Measurements from ENCODE around the gene FCHO2. TPM values are rescaled to one million over a fixed set of nuclear protein-coding genes. Genes with fewer than 3 reads are reported as not detected.

FCHO2 gene
- total RNA-seq, 6 experiments from 2014 or later, result 11.7 to 22.8 (median 14.8) TPM

DNA sequence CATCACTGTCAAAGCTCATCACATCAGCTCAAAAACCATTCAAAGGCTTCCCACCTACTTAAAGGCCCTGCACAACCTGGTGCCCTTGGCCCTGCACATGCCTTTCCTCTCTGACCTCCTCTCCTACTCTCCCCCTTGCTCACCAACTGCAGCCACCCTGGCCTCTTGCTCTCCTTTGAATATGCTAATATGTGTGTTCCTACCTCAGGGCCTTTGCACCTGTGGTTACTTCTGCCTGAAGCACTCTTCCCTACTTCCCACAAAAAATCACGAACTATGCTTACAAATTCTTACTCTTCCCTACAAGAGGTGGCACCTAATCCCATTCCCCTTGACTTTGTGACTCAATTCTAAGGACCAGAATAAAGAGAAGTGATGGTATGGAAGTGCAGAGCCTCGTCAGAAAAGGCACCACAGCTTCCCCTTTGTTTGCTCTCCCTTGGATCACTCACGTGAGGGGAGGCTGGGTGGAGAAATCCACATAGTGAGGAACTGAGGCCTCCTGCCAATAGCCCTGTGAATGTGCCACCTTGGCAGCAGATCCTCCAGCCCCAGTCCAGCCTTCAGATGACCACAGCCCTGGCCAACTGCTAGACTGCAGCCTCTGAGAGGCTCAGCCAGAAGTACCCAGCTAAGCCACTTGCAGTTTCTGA lies 161.4 kb downstream of the FCHO2 start:
- H3K9me3 ChIP-seq, result no peaks in the 10 kb centered on the region

DNA sequence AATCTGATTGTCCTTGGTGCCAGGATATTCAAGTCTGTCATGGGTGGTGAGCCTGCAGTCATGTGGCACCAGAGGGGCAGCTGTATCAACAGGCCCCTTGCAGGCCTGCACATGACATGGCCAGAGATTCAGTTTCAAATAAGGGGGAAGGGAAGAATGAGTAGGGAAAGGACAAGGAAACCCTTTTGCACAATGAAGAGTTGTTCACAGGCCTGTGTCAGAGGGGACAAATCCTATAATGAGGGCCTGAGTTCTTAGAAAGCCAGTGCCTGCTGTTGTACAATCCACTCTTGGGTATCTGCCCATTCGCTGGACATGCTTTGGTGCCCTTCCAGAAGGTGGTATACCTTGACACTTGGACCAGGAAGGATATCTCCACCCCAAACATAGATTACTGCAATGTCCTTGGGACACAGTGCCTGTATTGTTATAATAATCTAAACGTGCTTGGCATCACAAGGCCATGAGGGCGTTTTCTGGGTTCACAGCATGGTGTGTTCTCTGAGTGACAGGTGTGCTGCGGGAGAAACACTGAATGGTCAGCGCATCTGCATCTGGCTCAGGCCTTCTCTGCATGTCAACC lies 162.6 kb downstream of the FCHO2 start:
- Histone ChIP-seq H3K9me3 (no peaks in the 10 kb centered on the region), H3K4me3 (no peak overlapping the region), H3K4me1 (peaks cover 0 to 10% (median 5%) of the 10 kb centered on the region in 4 donors), H3K36me3 (no peaks in the 10 kb centered on the region), H3K27ac (peak overlapping the region in 1 of 3 donors; percentile 99), H3K27me3 (no peaks in the 10 kb centered on the region)
- TF ChIP-seq, protein P1, sequence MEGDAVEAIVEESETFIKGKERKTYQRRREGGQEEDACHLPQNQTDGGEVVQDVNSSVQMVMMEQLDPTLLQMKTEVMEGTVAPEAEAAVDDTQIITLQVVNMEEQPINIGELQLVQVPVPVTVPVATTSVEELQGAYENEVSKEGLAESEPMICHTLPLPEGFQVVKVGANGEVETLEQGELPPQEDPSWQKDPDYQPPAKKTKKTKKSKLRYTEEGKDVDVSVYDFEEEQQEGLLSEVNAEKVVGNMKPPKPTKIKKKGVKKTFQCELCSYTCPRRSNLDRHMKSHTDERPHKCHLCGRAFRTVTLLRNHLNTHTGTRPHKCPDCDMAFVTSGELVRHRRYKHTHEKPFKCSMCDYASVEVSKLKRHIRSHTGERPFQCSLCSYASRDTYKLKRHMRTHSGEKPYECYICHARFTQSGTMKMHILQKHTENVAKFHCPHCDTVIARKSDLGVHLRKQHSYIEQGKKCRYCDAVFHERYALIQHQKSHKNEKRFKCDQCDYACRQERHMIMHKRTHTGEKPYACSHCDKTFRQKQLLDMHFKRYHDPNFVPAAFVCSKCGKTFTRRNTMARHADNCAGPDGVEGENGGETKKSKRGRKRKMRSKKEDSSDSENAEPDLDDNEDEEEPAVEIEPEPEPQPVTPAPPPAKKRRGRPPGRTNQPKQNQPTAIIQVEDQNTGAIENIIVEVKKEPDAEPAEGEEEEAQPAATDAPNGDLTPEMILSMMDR (IDR thresholded peaks at IDR 0.05), result no peak
- no peak for TF ChIP-seq POLR2A (IDR thresholded peaks at IDR 0.05)
- DNase-seq, result no peak
- intact Hi-C loops (cut with DNase I), result no loop called here
- ATAC-seq, result no peak
- 51% methylated on average over 2 of the region's 5 CpGs for WGBS (ENCODE audit: insufficient coverage, low coverage, low lambda C conversion rate, missing lambda C conversion rate)

More for the DNA sequence above, 161.4 kb downstream of the FCHO2 start:
- Histone ChIP-seq H3K4me3 (no peak overlapping the region), H3K27me3 (no peaks in the 10 kb centered on the region), H3K27ac (no peak overlapping the region), H3K36me3 (no peaks in the 10 kb centered on the region), H3K4me1 (peaks cover 0 to 10% (median 5%) of the 10 kb centered on the region in 4 donors)
- DNase-seq, result no peak
- no peak for ATAC-seq
- TF ChIP-seq POLR2A (IDR thresholded peaks at IDR 0.05), result no peak
- TF ChIP-seq, protein P1 (IDR thresholded peaks at IDR 0.05), result no peak
- intact Hi-C loops (cut with DNase I), result no loop called here
- WGBS (ENCODE audit: insufficient coverage, low coverage, low lambda C conversion rate, missing lambda C conversion rate), result 40% methylated on average over 2 of the region's 3 CpGs

DNA sequence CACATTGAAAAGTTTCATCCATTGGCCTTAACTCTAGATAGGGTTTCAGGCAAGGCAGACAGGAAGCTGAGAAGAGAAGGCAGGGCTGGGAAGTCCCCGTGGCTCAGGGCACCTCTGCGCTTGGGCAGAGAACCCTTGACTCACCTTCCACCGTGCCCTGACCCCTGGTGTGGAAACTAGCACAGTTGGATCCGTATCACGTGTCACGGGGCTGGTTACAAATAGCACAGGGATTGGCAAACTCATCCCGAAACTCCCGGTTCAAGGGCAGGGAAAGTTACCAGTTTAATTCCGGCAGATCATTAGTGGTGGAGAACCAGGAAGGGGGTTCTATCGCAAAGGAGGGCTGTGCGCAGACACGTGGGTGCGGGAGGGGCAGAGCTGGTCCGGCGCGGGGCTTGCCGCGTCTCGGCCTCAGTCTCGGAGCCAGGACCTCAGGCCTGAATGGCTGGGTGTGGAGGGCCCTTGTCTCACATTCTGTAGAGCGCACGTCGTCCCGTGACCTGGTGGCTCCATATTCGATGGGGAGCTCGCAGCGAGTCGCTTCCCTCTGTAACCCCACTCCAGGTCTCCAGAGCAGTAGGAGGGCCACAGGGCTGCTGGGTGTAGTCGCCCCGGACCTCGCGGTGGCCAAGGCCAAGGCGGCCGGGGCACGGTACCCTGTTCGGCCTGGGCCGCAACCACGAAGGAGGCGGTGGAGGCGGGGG lies 163.8 kb downstream of the FCHO2 start:
- Histone ChIP-seq H3K4me1 (peaks cover 0 to 10% (median 5%) of the 10 kb centered on the region in 4 donors), H3K27ac (peak overlapping the region; percentile 79 to 99 (median 98)), H3K36me3 (no peaks in the 10 kb centered on the region), H3K4me3 (peak overlapping the region; percentile 38 to 63 (median 60)), H3K27me3 (no peaks in the 10 kb centered on the region), H3K9me3 (no peaks in the 10 kb centered on the region)
- DNase-seq, result peak; percentile 87 to 94 (median 90)
- intact Hi-C loops (cut with DNase I), result no loop called here
- ATAC-seq, result peak; percentile 78 to 86 (median 86)
- WGBS (ENCODE audit: insufficient coverage, low coverage, low lambda C conversion rate, missing lambda C conversion rate), result 10% methylated on average over 2 of the region's 40 CpGs
- TF ChIP-seq, protein P1 (IDR thresholded peaks at IDR 0.05), result no peak
- peak; percentile 71 for TF ChIP-seq POLR2A (IDR thresholded peaks at IDR 0.05)

DNA sequence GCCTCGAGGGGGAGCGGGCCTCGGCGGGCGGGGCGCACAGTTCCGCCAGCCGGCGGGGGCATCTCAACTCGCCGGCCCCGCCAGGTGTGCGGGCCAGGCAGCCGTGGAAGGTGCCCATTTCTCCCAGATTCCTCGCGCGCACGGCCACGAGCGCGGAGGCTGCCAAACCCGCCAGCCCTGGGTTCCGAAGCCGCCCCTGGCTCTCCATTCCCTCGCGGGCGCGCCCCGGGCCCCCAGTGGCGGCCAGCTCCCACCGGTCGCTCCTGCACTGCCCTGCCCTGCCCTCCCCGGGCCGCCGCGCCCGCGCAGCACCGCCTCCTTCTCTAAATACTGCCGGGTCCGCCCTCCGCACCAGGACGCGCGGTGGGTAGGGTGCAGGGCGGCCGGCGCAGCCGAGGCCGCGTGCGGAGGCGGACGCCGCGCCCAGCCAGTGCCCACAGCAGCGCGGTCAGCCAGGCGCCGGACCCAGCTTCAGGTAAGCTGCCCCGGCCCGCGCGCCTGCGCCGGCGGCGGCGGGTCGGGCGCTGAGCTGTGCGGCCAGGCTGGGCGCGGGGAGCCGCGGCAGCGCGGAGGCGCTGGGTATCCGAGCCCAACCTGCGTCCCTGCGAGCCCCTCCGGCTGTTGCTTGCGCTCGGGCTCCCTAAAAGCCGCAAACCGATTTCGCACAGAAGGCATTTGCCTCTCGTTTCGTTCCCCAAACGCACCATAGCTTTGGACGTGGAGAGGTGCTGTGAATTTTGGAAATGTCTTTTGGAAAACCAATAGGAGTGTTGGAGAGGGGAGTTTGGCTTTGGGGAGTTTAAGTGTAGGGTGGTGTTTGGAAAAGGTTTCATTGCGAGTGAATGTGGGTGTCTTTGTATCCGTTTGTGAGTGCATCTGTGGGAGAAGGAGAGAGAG lies 164.6 kb downstream of the FCHO2 start, which contains the start of gene TMEM171:
Gene TMEM171 (plus strand): TSS at position 354 of the 897 bp plus-strand sequence. CDS start 2,799 bp downstream, outside the sequence.
- H3K9me3 ChIP-seq, result no peaks in the 10 kb centered on the region
- peak; percentile 95 for TF ChIP-seq POLR2A (IDR thresholded peaks at IDR 0.05)
- TF ChIP-seq, protein P1 (IDR thresholded peaks at IDR 0.05), result no peak
- intact Hi-C loops (cut with DNase I), result no loop called here
- peaks cover 0 to 10% (median 5%) of the 10 kb centered on the region in 4 donors for H3K4me1 ChIP-seq
- DNase-seq, result peak; percentile 85 to 92 (median 91)
- H3K27ac ChIP-seq, result peak within 1 kb of the TSS; percentile 79 to 99 (median 98)
- peak; percentile 74 to 90 (median 86) for ATAC-seq
- H3K36me3 ChIP-seq, result no peaks in the 10 kb centered on the region
- H3K27me3 ChIP-seq, result no peaks in the 10 kb centered on the region
- H3K4me3 ChIP-seq, result peak within 1 kb of the TSS; percentile 51 to 63 (median 60)
- 1% methylated on average over 36 of the region's 94 CpGs for WGBS (ENCODE audit: insufficient coverage, low coverage, low lambda C conversion rate, missing lambda C conversion rate)
